ENCODE results near the gene SUDS3. TPM values are rescaled to one million over a fixed set of nuclear protein-coding genes. Genes with fewer than 3 reads are reported as not detected.
A peak's percentile ranks its signal among the peaks of the same experiment; 100 is the strongest.

SUDS3 gene
- total RNA-seq, result 10 to 100 TPM; 38.9 to 66.3 (median 47.2) TPM

GRCh38 chr12:118376089-118377020 lies at the start of gene SUDS3:
Gene SUDS3, plus strand, starts transcription at chr12:118376555. Its CDS starts 137 bp downstream, at chr12:118376692.
- no peaks in the 10 kb centered on the region for H3K9me3 ChIP-seq
- H3K27ac ChIP-seq, result peak within 1 kb of the TSS; percentile 93 to 98
- H3K4me3 ChIP-seq, result peak within 1 kb of the TSS; percentile 95 to 100 (median 98)
- H3K27me3 ChIP-seq, result no peaks in the 10 kb centered on the region
- peaks cover 0 to 7% of the 10 kb centered on the region in 2 donors for H3K4me1 ChIP-seq
- TF ChIP-seq POLR2AphosphoS5 (IDR thresholded peaks at IDR 0.05), result peak; percentile 89 to 97 (median 94)
- TF ChIP-seq POLR2A (IDR thresholded peaks at IDR 0.05), result no peak
- peak; percentile 97 to 100 (median 99) for TF ChIP-seq CTCF (IDR thresholded peaks at IDR 0.05)
- peak; percentile 87 to 94 for DNase-seq (ENCODE audit: low spot score in 2 of 2)
- no peaks in the 10 kb centered on the region for H3K36me3 ChIP-seq
- intact Hi-C loops (cut with DNase I; ENCODE audit: low total_unique reads), result loop anchor here (5.0 kb wide), 1 partner anchor 94 kb away; no protein-coding TSS in a partner anchor

GRCh38 chr12:118326991-118327390 lies 49.4 kb upstream of the SUDS3 start:
- no peak overlapping the region for H3K27ac ChIP-seq
- H3K36me3 ChIP-seq, result no peaks in the 10 kb centered on the region
- H3K4me3 ChIP-seq, result no peak overlapping the region
- intact Hi-C loops (cut with DNase I; ENCODE audit: low total_unique reads), result no loop called here
- H3K4me1 ChIP-seq, result no peaks in the 10 kb centered on the region
- TF ChIP-seq CTCF (IDR thresholded peaks at IDR 0.05) (no peak), POLR2AphosphoS5 (IDR thresholded peaks at IDR 0.05) (no peak), POLR2A (IDR thresholded peaks at IDR 0.05) (no peak)
- no peak for DNase-seq (ENCODE audit: low spot score in 2 of 2)
- no peaks in the 10 kb centered on the region for H3K27me3 ChIP-seq
- H3K9me3 ChIP-seq, result no peaks in the 10 kb centered on the region

GRCh38 chr12:118327391-118327790 lies 49.0 kb upstream of the SUDS3 start:
- Histone ChIP-seq H3K27me3 (no peaks in the 10 kb centered on the region), H3K4me1 (no peaks in the 10 kb centered on the region), H3K9me3 (no peaks in the 10 kb centered on the region), H3K27ac (no peak overlapping the region), H3K4me3 (no peak overlapping the region), H3K36me3 (no peaks in the 10 kb centered on the region)
- no peak for TF ChIP-seq CTCF (IDR thresholded peaks at IDR 0.05)
- no peak for TF ChIP-seq POLR2AphosphoS5 (IDR thresholded peaks at IDR 0.05)
- TF ChIP-seq POLR2A (IDR thresholded peaks at IDR 0.05), result no peak
- intact Hi-C loops (cut with DNase I; ENCODE audit: low total_unique reads), result no loop called here
- DNase-seq (ENCODE audit: low spot score in 2 of 2), result no peak

GRCh38 chr12:118328486-118329330 lies 47.6 kb upstream of the SUDS3 start:
- intact Hi-C loops (cut with DNase I; ENCODE audit: low total_unique reads), result no loop called here
- H3K4me3 ChIP-seq, result no peak overlapping the region
- TF ChIP-seq POLR2AphosphoS5 (IDR thresholded peaks at IDR 0.05), result no peak
- no peak for TF ChIP-seq POLR2A (IDR thresholded peaks at IDR 0.05)
- no peak for TF ChIP-seq CTCF (IDR thresholded peaks at IDR 0.05)
- no peaks in the 10 kb centered on the region for H3K9me3 ChIP-seq
- no peaks in the 10 kb centered on the region for H3K36me3 ChIP-seq
- DNase-seq (ENCODE audit: low spot score in 2 of 2), result no peak
- no peaks in the 10 kb centered on the region for H3K4me1 ChIP-seq
- no peak overlapping the region for H3K27ac ChIP-seq
- no peaks in the 10 kb centered on the region for H3K27me3 ChIP-seq

Data from breast epithelium (tissue), 4 donors.